ENCODE measurements around the gene RBM33. TPM values are rescaled to one million over a fixed set of nuclear protein-coding genes. Genes with fewer than 3 reads are reported as not detected.

RBM33 gene
- total and polyA plus RNA-seq, 2 of the 13 experiments (the other 11 are each of a cell fraction or from before 2014, with no cell fraction given): 12.4 to 28.9 TPM

DNA sequence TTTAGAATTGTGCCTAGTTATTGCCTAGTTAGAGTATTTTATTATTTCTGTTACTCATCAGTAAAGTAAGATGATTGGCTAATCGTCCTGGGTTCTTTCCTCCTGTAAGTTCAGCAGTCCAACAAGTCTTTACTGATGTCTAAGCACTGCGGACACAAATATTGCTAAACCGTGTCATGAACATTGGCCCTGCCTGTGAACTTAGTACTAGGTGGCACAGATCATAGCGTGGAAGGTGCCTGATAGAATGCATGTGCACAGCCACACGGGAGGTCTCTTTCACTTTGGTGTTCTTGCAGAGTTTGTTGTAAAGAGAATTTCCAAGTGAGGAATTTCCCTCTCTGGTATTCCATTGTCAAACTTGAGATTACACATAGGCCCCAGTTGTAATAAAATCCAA lies 38.0 kb downstream of the RBM33 start (continued):
- TF ChIP-seq, protein P1, sequence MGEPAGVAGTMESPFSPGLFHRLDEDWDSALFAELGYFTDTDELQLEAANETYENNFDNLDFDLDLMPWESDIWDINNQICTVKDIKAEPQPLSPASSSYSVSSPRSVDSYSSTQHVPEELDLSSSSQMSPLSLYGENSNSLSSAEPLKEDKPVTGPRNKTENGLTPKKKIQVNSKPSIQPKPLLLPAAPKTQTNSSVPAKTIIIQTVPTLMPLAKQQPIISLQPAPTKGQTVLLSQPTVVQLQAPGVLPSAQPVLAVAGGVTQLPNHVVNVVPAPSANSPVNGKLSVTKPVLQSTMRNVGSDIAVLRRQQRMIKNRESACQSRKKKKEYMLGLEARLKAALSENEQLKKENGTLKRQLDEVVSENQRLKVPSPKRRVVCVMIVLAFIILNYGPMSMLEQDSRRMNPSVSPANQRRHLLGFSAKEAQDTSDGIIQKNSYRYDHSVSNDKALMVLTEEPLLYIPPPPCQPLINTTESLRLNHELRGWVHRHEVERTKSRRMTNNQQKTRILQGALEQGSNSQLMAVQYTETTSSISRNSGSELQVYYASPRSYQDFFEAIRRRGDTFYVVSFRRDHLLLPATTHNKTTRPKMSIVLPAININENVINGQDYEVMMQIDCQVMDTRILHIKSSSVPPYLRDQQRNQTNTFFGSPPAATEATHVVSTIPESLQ (CRISPR knock-in tag; conservative IDR thresholded peaks at IDR 0.05): no peak
- TF ChIP-seq ZBTB7A (CRISPR knock-in tag; IDR thresholded peaks at IDR 0.05) (no peak), GATAD1 (CRISPR knock-in tag; IDR thresholded peaks at IDR 0.05) (peak; percentile 30; the same call in 1 of the 2 replicates), SYNCRIP (IDR thresholded peaks at IDR 0.05; ENCODE audit: insufficient read depth, low read depth, low read length) (no peak), ZC3H4 (CRISPR knock-in tag; IDR thresholded peaks at IDR 0.05; ENCODE audit: borderline replicate concordance) (no peak), ZBTB7B (CRISPR knock-in tag; IDR thresholded peaks at IDR 0.05) (peak; percentile 56; the same call in 1 of the 2 replicates), ZNF543 (CRISPR knock-in tag; IDR thresholded peaks at IDR 0.05) (no peak), ZNF776 (CRISPR knock-in tag; IDR thresholded peaks at IDR 0.05) (no peak), ZBTB20 (CRISPR knock-in tag; IDR thresholded peaks at IDR 0.05; ENCODE audit: borderline replicate concordance, low read depth) (peak; percentile 67; the same call in 1 of the 2 replicates), IRX3 (CRISPR knock-in tag; IDR thresholded peaks at IDR 0.05; ENCODE audit: borderline replicate concordance, low read depth) (no peak), ZMYM2 (CRISPR knock-in tag; IDR thresholded peaks at IDR 0.05) (peak; percentile 94), CEBPG (CRISPR knock-in tag; IDR thresholded peaks at IDR 0.05) (peak; percentile 95), ZNF260 (CRISPR knock-in tag; IDR thresholded peaks at IDR 0.05; ENCODE audit: borderline replicate concordance, low read depth) (no peak), FLYWCH1 (CRISPR knock-in tag; IDR thresholded peaks at IDR 0.05) (no peak), PAX8 (CRISPR knock-in tag; IDR thresholded peaks at IDR 0.05; ENCODE audit: borderline replicate concordance) (no peak)
- TF ChIP-seq, protein P2, sequence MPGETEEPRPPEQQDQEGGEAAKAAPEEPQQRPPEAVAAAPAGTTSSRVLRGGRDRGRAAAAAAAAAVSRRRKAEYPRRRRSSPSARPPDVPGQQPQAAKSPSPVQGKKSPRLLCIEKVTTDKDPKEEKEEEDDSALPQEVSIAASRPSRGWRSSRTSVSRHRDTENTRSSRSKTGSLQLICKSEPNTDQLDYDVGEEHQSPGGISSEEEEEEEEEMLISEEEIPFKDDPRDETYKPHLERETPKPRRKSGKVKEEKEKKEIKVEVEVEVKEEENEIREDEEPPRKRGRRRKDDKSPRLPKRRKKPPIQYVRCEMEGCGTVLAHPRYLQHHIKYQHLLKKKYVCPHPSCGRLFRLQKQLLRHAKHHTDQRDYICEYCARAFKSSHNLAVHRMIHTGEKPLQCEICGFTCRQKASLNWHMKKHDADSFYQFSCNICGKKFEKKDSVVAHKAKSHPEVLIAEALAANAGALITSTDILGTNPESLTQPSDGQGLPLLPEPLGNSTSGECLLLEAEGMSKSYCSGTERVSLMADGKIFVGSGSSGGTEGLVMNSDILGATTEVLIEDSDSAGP (CRISPR knock-in tag; IDR thresholded peaks at IDR 0.05; ENCODE audit: borderline replicate concordance): no peak
- TF ChIP-seq, protein P3, sequence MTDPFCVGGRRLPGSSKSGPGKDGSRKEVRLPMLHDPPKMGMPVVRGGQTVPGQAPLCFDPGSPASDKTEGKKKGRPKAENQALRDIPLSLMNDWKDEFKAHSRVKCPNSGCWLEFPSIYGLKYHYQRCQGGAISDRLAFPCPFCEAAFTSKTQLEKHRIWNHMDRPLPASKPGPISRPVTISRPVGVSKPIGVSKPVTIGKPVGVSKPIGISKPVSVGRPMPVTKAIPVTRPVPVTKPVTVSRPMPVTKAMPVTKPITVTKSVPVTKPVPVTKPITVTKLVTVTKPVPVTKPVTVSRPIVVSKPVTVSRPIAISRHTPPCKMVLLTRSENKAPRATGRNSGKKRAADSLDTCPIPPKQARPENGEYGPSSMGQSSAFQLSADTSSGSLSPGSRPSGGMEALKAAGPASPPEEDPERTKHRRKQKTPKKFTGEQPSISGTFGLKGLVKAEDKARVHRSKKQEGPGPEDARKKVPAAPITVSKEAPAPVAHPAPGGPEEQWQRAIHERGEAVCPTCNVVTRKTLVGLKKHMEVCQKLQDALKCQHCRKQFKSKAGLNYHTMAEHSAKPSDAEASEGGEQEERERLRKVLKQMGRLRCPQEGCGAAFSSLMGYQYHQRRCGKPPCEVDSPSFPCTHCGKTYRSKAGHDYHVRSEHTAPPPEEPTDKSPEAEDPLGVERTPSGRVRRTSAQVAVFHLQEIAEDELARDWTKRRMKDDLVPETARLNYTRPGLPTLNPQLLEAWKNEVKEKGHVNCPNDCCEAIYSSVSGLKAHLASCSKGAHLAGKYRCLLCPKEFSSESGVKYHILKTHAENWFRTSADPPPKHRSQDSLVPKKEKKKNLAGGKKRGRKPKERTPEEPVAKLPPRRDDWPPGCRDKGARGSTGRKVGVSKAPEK (CRISPR knock-in tag; IDR thresholded peaks at IDR 0.05; ENCODE audit: borderline replicate concordance): no peak
- TF ChIP-seq, protein P4, sequence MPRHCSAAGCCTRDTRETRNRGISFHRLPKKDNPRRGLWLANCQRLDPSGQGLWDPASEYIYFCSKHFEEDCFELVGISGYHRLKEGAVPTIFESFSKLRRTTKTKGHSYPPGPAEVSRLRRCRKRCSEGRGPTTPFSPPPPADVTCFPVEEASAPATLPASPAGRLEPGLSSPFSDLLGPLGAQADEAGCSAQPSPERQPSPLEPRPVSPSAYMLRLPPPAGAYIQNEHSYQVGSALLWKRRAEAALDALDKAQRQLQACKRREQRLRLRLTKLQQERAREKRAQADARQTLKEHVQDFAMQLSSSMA (CRISPR knock-in tag; IDR thresholded peaks at IDR 0.05): no peak
- TF ChIP-seq, protein P5, sequence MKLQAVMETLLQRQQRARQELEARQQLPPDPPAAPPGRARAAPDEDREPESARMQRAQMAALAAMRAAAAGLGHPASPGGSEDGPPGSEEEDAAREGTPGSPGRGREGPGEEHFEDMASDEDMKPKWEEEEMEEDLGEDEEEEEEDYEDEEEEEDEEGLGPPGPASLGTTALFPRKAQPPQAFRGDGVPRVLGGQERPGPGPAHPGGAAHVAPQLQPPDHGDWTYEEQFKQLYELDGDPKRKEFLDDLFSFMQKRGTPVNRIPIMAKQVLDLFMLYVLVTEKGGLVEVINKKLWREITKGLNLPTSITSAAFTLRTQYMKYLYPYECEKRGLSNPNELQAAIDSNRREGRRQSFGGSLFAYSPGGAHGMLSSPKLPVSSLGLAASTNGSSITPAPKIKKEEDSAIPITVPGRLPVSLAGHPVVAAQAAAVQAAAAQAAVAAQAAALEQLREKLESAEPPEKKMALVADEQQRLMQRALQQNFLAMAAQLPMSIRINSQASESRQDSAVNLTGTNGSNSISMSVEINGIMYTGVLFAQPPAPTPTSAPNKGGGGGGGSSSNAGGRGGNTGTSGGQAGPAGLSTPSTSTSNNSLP (IDR thresholded peaks at IDR 0.05; ENCODE audit: low read depth, low read length): peak; percentile 63; the same call in 1 of the 2 replicates
